ENCODE data around the gene RS1.

DNA sequence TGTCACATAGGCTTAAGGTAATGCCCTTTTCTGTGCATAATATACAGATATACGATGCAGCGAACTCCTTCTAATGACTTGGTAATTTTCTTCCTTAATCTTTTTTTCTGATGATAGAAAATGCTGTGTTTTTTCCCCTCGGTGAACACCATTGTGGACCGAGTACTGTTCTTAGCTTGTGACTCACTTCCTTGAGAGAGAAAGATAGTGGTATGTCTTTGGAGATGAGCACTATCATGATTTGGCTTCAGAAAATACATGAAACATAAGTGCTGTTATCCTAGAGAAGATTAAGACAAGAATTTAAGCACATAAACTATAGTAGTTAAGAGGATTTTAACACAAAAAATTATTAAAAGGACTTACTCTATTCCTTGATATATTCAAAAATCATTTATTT, 63.9 kb downstream of the RS1 start:
- no peak for TF ChIP-seq EZH2 (IDR thresholded peaks at IDR 0.05; ENCODE audit: insufficient read depth, low read length)
- TF ChIP-seq, protein P1, sequence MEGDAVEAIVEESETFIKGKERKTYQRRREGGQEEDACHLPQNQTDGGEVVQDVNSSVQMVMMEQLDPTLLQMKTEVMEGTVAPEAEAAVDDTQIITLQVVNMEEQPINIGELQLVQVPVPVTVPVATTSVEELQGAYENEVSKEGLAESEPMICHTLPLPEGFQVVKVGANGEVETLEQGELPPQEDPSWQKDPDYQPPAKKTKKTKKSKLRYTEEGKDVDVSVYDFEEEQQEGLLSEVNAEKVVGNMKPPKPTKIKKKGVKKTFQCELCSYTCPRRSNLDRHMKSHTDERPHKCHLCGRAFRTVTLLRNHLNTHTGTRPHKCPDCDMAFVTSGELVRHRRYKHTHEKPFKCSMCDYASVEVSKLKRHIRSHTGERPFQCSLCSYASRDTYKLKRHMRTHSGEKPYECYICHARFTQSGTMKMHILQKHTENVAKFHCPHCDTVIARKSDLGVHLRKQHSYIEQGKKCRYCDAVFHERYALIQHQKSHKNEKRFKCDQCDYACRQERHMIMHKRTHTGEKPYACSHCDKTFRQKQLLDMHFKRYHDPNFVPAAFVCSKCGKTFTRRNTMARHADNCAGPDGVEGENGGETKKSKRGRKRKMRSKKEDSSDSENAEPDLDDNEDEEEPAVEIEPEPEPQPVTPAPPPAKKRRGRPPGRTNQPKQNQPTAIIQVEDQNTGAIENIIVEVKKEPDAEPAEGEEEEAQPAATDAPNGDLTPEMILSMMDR (IDR thresholded peaks at IDR 0.05; ENCODE audit: insufficient read depth, low read depth, low read length), result no peak

Measured in astrocyte (in vitro differentiated cells and primary cell).